ENCODE results near the gene NFIA.

NFIA gene

DNA sequence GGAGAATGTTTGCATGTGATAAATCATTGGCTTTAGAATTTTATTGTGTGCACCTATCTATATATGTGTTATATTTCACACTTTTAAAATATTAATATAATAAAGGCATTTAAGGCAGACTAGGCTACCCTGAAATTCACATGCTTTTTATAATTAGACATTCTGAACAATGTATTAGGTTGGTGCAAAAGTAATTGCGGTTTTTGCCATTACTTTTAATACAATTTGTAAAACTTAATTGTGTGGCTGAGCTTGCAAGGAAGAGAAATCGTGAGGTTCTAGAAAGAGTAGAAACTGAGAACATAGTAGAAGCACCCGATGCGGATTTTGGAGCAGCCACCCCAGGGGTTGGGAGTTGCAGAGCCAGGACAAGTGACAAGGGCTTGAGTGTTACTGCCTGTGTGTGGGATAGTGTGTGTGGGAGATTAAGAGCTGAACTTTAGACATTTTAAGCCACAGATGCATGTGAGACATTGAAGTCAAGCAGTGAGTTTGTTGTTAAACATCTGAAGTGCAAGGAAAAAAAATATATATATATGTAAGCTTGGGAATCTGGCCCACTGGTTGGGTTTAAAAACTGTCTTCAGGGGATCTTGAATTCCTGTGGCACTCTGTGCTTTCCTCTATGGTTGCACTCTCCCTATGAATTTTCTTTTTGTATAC is 398.0 kb downstream of the NFIA start:
- DNase-seq, result no peak

DNA sequence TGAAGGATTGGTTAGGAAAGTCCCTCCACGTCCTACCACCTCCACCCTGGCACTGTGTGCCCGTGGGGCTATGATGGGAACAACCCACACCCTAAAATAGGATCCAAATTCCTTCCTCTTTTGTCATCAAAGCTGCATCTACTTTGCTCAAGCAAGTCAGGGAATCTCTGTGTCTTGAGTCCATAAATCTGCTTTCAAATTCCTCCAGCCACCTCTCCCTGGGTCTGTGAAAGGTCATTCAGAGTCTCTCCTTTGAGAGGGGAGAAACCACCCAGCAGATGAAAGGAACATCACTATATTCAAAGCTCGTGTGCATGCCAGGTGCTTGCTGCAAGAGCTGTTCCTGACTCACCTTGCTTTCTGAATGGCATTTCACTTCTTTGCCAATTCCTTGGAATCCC is 399.0 kb downstream of the NFIA start:
- DNase-seq, result no peak

DNA sequence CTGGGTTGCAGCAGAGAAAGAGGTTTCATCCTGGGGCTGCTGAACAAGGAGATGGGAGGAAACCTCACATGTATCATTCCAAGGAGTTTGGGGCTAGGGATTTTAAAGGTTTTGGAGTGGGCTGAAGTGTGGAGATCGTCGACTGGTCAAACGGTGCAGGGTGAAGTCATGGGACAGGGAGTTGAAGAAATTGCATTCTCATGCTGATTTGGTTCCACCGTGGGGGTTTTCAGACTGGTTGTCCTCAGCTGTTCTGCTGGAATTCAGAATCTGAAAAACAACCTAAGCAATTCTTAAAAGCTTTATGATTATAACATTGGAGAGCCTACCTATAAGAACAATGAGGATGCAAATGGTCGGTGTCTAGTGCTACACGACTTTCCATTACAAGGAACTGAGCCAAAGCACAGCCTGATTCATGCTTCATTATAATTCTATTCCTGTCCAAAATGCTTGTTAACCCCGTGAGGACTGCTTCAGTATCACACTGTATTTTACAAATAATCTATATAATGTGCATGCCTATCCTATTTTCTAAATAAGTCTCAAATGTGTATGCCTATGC is 399.9 kb downstream of the NFIA start:
- DNase-seq, result no peak

DNA sequence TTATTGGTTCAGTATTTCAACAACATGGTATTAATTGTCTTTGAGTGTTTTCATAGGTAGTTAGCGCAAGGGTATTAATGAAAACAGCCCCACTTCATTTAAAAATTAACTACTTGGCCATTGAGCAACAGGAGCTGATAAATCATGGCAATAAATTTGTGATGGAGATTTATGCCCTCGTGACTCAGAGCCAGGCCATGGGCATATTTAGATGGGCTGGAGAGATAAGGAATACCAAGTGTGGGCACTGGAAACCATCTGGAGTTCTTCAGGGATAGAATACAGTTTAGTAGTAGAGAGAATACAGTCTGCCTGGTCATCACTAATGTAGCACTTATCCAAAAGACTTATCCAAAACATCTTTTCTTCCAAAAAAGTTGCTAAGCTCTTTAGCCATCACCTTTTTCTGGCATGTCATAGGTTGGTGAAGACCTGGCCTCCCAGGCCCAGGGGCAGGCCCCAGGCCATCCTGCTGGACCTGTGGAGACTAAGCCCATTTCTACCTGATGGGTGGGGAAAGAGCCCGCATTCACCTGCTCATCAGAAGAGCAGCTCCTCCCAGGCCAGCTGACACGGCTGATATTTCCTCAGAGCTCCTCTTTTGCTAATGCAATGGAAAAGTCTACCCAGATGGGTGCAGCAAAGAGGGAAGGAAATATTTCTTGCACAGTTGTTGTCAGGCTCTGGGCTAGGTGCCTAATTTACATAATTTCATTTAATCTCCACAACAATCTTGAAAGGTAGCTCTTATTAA is 404.6 kb downstream of the NFIA start:
- DNase-seq, result no peak

DNA sequence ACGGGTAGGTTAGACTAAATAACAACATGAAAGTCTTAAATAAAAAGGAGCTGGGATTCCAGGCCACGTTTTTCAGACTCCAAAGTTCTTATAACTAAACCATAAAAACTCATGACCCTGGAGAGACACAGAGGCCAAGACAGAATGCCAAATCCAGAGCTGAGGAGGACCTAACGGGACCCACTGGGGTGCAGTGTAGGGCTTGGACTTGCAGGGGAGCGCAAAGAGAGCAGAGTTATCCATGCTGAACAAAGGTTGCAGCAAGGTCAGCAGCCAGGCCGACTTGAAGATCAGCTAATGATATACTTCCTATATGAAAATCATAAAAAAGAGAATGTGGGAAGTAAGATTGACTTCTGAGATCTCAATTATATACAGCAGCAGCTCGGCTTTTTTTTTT is 405.4 kb downstream of the NFIA start:
- no peak for DNase-seq

DNA sequence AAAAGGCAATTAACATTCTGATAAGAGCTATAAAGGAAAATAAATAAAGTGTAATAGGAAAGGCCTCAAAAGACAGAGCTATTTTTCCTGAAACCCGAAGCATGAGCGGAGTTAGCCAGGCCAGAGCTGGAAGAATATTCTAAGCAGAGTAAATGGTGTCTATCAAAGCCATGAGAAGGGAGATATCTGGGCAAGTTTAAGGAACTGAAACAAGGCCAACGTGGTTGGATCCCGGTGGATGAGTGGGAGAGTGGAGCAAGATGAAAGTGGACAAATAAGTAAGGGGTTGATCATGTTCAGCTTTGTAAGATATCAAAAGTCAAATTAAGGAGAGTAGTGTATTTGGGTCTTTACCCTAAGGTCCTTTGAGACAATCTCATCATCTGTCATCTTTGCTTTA is 408.6 kb downstream of the NFIA start:
- no peak for DNase-seq

DNA sequence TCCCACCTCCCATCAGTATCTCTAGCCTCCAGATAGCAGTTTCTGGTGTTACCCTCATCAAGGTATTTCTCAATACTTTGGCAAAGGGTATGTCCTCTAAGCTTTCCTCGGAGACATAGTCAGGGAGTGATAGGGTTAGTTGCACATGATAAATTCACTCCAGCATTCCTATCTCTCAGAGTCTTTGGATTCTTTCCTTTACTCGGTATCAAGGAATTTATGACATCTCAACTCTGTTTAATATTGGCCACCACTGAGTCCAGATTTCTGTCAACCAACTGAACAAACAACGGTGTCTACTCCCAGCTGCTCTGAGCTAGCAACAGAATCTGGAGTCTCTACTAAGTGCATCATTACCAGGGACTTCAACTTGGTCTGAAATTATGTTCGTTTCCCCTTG is 409.1 kb downstream of the NFIA start:
- DNase-seq, result no peak

DNA sequence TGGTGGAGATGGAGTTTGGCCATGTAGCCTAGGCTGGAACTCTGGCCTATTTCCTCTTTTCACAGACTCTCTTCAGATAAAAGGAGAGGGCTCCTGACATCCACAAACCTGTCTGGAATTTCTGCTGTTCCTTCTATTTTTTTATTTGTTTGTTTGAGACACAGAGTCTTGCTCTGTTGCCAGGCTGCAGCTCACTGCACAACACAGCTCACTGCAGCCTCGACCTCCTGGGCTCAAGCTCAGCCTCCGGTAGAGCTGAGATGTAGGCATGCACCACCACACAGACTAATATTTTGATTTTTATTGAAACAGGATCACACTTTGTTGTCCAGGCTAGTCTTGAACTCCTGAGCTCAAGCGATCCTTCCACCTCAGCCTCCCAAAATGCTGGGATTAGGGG is 411.6 kb downstream of the NFIA start:
- DNase-seq, result no peak

DNA sequence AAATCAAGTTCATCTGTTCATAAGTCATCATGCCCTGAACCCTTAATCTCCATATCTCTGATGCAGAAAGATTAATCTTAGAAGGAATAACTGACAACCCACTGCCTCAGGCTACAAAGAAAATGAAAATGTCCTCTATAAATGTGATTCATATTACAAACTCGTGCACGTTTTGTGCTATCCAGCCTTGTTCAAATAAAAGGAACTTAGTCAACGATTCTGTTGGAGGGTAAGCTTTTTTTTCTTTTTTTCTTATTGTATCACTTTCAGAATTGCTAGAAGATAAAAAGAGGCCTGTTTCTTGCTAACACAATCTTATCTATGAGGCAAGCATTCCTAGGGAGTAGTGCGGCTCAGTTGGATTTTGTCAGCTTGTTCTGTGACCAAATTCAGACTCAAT is 414.1 kb downstream of the NFIA start:
- DNase-seq, result no peak

DNA sequence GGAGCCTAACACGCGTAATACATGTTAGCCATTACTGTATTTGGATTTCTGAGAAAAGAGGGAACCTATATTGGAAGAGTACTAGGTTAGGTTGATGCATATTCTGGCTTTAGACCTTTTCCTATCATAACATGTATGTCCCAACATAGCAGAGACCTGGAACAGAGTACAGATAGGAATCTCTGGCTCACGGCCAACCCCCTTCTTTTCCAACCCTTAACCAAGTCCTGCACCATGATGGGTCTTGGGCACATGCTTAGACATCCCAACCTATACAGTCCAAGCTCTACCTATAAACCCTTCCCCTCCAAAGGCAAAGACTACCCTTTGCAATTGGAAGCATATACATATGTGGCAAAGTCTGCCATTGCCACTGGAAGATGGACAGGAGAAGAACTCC is 414.7 kb downstream of the NFIA start:
- DNase-seq, result no peak

DNA sequence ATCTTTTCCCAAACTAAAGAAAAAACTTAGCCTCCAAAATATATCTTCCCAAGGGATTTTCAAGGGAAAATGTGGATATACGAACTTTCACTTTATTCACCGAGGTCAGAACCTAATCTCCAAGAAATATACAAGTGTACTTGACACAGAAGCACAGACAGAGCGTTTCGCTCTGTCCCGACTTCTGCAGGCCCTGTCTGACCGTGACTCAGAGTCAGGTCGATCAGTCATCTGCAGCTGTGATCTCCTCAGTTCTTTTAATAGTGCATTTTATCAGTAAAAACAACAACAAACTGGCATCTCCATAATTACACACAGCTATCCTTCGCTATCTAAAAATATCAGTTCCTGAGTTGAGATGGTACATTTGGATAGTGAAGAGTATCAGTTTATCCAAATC is 416.0 kb downstream of the NFIA start:
- DNase-seq, result no peak

DNA sequence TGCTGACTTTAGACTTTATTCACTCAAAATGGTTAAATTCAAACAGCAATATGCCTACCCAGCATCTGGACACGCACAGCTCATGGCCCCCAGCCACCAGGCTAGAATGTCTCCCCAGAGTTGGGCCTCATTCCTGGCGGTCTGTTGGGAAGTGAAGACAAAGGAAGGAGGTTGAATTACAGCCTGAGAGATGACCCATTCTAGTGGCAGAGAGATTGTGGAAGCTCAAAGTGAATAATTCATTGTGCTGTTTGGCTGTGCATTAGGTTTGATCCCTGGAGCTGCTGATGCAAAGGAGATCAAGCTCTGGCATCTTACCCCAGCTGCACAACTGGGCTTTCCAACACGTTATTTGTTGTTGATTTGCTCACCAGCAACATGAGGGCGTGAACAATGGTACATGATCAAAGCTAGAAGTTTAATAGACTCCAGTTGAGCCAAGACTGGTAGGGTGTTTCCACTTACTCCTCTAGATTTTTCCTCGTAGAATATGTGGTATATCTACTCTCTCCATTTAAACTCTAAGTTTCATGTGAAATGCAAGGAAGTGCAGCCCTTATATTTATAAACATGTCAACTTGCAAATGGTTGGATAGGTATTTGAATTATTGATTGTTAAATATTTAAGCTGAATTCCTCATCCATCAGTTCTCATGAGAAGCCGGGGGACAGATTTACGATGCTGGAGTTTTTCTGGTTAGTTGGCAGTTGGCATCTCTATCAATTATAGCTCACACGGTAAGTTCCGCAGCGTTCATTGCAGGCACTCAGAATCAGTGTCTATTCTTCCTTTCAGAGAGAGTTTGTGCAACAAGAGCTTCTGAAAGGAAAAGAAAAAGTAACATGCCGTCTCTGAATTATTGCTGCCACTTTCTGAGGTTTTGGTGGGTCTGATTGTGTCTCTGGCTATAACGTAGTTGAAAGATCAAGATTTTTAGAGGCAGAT is 419.9 kb downstream of the NFIA start:
- no peak for DNase-seq

DNA sequence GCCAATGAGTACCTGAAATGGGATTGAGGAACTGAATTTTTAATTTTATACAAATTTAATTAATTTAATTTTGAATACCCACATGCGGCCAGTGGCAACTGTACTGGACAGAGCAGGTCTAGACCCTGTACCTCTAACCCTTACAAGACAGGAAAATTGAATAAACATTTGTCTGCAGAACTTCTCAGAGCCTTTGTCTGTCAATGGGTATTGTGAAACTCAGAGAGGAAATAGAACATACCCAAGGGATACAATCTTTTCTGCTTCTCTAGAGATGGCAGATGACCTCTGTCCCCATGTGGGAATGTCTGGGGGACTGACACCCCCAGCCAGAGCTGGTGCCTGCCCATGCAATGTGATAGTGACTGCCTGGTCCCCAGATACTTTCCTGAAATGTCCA is 421.9 kb downstream of the NFIA start:
- no peak for DNase-seq

DNA sequence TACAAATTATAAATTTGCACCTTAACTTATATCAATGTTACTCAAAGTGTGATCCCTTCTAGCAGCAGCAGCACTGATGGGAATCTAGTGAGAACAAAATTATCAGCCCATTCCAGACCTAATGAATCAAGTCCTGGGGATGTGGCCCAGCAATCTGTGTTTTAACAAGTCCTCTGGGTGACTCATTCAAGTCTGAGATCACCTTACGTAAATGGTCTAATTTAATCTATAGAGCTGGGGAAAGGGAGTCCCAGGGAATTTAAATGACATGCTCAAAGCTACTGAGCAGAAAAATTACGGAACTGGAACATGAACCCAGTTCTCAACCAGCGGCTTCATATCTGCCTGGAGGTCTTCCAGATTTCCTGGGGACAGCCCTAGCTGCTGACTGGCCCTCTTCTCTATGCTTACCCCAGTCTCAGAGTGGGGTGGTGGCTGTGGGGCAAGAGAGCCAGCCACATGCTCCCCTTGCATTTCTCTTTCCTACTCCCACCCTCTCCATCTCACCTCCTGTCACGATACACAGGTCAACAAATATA is 422.6 kb downstream of the NFIA start:
- no peak for DNase-seq

DNA sequence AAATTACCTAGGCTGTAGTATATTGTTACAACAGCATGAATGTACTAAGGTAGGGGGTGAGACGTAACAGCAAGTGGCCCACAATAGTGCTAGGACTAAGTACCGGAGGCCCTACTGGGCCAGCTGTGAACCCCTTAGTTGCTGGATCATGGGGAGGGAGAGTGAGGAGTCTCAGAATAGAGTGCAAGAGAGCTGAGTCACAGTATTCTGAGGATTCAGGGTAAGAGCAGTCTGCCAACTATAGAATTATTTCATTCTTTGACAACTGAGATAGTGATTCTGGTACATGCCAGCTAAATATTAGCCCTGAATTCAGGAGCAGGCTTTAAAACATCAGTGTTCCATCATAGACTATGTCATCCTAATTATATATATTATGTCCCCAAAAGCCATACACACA is 423.9 kb downstream of the NFIA start:
- DNase-seq, result no peak

DNA sequence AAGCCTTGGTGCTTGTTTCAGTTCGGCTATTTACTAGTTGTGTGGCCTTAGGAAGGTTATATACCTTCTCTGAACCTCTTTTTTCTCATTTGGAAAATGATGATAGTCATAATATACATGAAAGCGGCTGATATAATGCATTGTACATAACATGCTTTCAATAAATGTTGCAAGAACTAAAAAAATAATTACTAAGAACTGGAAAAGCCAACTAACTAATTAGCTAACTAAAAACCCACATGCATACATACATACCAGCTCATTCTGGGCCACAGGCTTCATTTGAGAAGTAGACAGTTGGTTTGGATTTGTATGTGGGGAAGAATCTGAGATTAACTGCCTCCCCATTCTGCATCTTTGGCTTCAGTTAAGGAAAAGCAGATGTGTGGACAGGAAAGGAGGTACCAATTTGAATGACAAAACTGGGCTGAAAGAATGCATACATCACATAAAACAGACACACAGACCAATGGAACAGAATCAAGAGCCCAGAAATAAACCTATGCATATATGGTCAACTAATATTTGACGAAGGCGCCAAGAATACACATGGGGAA is 424.7 kb downstream of the NFIA start:
- DNase-seq, result no peak
